Measurements from ENCODE around the gene GPRASP3.
A peak's percentile ranks its signal among the peaks of the same experiment; 100 is the strongest.

GPRASP3 gene

GRCh38 chrX:102765217-102765616 lies 44.7 kb downstream of the GPRASP3 start:
- peak; percentile 59 for DNase-seq (ENCODE audit: low spot score)

GRCh38 chrX:102765809-102766208 lies 45.3 kb downstream of the GPRASP3 start:
- peak; percentile 40 for DNase-seq (ENCODE audit: low spot score)

- DNase-seq (ENCODE audit: low spot score), result no peak
These were observed 46.7 kb downstream of the GPRASP3 start for GRCh38 chrX:102767287-102767686.

GRCh38 chrX:102768987-102769761 lies 48.6 kb downstream of the GPRASP3 start:
- peak; percentile 78 for DNase-seq (ENCODE audit: low spot score)
